Thyroid gland (tissue), 4 donors: ENCODE data around the gene HSPA6.
"Not testable (repeated sequence)": the region's sequence is repeated elsewhere in the genome, so short reads cannot be mapped to it uniquely, and the experiment has no call there.

Experiments
- POLR2A ChIP-seq, 2 donors: fragments of 450-650 bp; IDR thresholded peaks; one replicate each; pipeline ENCODE4 v1.6.1; 2017; ENCODE audit warnings: antibody characterized with exemption in 2 of 2, mild to moderate bottlenecking in 2 of 2, moderate library complexity in 1 of 2
- TF ChIP-seq, protein P1 (sequence below), 6 experiments: fragments of 200-600 bp in 3 of 6; fragments of 450-650 bp in 3 of 6; sonication (generic) in 3 of 6; IDR thresholded peaks; one replicate each; pipeline ENCODE4 v1.5.1; 2016 to 2019; ENCODE audit warnings: antibody characterized with exemption in 6 of 6, mild to moderate bottlenecking in 2 of 6, inconsistent platforms in 1 of 6, moderate library complexity in 1 of 6

- TF ChIP-seq, protein P1, sequence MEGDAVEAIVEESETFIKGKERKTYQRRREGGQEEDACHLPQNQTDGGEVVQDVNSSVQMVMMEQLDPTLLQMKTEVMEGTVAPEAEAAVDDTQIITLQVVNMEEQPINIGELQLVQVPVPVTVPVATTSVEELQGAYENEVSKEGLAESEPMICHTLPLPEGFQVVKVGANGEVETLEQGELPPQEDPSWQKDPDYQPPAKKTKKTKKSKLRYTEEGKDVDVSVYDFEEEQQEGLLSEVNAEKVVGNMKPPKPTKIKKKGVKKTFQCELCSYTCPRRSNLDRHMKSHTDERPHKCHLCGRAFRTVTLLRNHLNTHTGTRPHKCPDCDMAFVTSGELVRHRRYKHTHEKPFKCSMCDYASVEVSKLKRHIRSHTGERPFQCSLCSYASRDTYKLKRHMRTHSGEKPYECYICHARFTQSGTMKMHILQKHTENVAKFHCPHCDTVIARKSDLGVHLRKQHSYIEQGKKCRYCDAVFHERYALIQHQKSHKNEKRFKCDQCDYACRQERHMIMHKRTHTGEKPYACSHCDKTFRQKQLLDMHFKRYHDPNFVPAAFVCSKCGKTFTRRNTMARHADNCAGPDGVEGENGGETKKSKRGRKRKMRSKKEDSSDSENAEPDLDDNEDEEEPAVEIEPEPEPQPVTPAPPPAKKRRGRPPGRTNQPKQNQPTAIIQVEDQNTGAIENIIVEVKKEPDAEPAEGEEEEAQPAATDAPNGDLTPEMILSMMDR (IDR thresholded peaks at IDR 0.05) = not testable (repeated sequence)
- TF ChIP-seq POLR2A (IDR thresholded peaks at IDR 0.05) = not testable (repeated sequence)
Measured at GRCh38 chr1:161537068-161537669, 12.8 kb downstream of the HSPA6 start.
